ENCODE data around the gene C3orf70. TPM values are rescaled to one million over a fixed set of nuclear protein-coding genes. Genes with fewer than 3 reads are reported as not detected.

C3orf70 gene
- total RNA-seq, 1 donor from 2014 or later = 0.10 TPM

DNA sequence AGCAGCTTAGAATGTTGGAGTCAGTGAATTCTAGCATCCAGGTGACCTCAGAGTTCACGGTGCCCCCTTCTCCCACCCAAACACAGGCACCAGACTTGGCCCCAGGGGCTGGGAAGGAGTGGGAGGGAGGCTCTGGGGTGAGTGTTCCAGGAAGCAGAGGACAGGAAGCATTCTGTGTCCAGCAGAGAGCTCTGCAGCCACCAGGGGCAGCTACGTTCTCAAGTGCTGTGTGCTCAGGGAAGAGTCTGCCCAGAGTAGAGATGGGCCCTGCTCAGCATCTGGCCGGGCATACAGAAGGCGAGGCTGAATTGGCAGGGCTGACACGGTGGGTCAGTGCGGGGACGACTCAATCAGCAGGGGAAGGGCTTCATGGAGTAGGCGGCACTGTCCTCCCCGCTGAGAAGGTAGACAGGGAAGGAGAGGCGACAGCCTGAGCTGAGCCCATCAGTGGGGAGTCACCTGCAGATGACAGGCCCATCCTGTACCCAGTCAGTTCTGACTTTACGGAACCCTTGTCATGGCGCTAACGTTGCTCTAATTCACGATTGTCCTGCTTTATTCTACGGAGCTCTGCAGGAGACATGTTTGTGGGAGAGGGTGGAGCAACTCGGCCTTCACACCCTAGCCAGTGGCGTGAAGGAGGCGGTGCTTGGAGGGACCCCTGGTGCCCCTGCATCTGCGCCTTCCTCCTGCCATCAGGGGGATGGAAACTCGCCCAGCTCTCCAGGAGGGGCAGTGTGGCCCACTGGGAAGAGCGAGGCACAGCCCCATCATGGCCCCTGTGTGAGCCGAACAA, 82.2 kb downstream of the C3orf70 start:
- Mint-ChIP-seq H3K36me3 (ENCODE audit: low read depth) (no peaks in the 10 kb centered on the region), H3K27me3 (ENCODE audit: insufficient read depth) (no peaks in the 10 kb centered on the region), H3K4me1 (ENCODE audit: low read depth) (no peaks in the 10 kb centered on the region), H3K9me3 (no peaks in the 10 kb centered on the region), H3K27ac (no peak overlapping the region), H3K4me3 (no peak overlapping the region)
- no peak for DNase-seq (ENCODE audit: low spot score)
- intact Hi-C loops (cut with micrococcal nuclease) = no loop called here

DNA sequence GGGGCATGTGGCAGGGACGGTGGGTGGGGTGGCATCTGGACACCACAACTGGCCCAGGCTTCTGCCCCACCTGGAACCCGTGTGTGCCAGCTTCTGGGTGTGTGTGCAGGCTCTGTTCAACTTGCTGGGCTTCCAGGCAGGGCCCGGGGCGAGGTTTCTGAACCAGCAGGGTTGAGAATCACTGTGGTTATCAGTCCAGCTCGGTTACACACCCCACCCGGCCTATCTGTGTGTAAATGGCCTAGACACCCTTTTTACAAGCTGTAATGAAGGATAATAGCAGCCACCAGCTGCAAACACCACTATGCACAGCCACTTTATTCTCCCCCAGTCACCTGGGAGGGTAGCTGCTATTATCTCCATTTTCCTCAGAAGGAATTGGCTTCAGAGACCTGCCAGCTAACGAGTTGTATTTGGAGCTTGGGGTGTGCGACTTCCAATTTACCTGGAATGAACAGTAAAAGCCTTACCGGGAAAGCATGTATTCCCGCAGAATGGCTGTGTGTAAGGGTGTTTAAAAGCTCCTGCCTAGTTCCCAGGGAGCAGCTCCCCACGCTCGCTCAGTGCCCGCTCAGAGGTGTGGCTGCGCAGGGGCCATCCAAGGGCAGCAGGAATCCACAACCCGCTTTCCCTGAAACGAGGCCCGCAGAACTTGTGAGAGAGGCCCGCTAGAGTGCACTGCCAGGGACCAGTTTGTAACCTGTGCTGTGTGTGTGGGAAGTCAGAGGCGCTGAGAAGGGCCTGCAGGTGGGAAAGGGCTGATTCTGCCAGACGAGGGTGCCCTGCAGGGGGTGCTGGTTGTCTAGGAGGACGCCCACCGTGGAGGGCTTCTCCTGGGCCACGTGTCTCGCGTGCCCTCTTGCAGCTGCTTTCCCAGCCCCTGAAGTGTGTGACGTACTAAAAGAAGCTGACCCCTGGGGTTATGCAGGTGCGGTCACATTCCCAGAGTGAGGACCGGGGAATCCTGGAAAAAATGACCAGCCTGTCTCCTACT, 83.5 kb downstream of the C3orf70 start:
- Mint-ChIP-seq H3K27ac (no peak overlapping the region), H3K9me3 (no peaks in the 10 kb centered on the region), H3K27me3 (ENCODE audit: insufficient read depth) (no peaks in the 10 kb centered on the region), H3K4me3 (no peak overlapping the region), H3K36me3 (ENCODE audit: low read depth) (no peaks in the 10 kb centered on the region), H3K4me1 (ENCODE audit: low read depth) (no peaks in the 10 kb centered on the region)
- DNase-seq (ENCODE audit: low spot score) = no peak
- intact Hi-C loops (cut with micrococcal nuclease) = no loop called here

DNA sequence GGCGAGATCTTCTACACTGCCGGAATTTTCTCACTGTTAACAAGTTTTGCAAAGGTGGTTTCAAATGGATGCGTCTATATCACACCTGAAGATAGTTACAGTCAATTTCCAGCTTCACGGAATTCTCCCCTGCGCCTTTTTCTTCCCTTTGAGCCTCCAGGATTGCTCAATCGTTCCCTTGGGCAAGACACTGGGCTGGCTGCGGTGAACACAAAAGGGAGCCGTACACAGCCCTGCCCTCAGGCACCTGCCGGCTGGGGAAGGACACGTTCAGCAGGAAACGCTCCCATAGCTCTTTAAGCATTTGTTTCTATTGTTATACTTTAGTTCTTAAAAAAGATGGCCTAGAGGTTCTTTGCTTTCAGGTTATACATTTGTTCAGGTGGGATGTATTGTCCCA, 85.7 kb downstream of the C3orf70 start:
- no peaks in the 10 kb centered on the region for H3K36me3 Mint-ChIP-seq (ENCODE audit: low read depth)

DNA sequence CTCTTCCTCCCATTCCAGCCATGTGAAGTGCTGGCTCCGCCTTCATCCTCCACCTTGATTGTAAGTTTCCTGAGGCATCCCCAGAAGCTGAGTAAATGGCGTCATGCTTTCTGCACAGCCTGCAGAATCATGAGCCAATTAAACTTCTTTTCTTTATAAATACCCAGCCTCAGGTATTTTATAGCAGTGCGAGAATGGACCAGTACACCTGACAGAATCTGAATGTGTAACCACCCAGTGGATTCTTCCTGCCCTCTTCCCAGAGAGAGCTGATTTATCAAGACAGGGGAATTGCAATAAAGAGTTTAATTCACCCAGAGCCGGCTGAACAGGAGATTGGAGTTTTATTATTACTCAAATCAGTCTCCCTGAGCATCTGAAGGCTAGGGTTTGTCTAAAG, 86.6 kb downstream of the C3orf70 start:
- intact Hi-C loops (cut with micrococcal nuclease) = no loop called here
- Mint-ChIP-seq H3K4me1 (ENCODE audit: low read depth) (no peaks in the 10 kb centered on the region), H3K27ac (no peak overlapping the region), H3K27me3 (ENCODE audit: insufficient read depth) (peaks cover 3% of the 10 kb centered on the region), H3K4me3 (no peak overlapping the region), H3K9me3 (no peaks in the 10 kb centered on the region), H3K36me3 (ENCODE audit: low read depth) (no peaks in the 10 kb centered on the region)
- no peak for DNase-seq (ENCODE audit: low spot score)

More for the DNA sequence above, 85.7 kb downstream of the C3orf70 start:
- H3K4me1 Mint-ChIP-seq (ENCODE audit: low read depth) = no peaks in the 10 kb centered on the region
- DNase-seq (ENCODE audit: low spot score) = no peak
- no peak overlapping the region for H3K4me3 Mint-ChIP-seq
- intact Hi-C loops (cut with micrococcal nuclease) = no loop called here
- no peaks in the 10 kb centered on the region for H3K9me3 Mint-ChIP-seq
- H3K27me3 Mint-ChIP-seq (ENCODE audit: insufficient read depth) = peaks cover 3% of the 10 kb centered on the region
- no peak overlapping the region for H3K27ac Mint-ChIP-seq

DNA sequence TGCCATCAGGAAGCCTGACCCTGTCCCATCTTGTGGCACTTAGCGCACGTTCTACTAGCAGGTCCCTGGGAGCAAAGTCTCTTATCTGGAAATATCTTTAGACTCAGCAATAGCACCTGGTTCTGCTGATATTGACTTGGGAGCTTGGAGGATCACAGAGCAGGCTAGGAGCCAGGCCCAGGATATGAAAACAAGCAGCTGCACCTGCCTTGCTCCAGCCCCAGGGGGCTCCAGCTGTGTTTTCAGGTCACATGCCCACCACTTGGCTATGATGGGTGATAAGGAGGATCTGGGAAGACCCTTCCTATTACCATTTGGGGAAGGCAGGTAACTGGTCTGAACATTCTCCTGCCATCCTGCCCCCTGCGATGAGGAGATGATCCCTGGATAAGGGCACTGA, 87.8 kb downstream of the C3orf70 start:
- Mint-ChIP-seq H3K27me3 (ENCODE audit: insufficient read depth) (peaks cover 3% of the 10 kb centered on the region), H3K27ac (no peak overlapping the region), H3K9me3 (no peaks in the 10 kb centered on the region), H3K4me3 (no peak overlapping the region), H3K36me3 (ENCODE audit: low read depth) (no peaks in the 10 kb centered on the region), H3K4me1 (ENCODE audit: low read depth) (no peaks in the 10 kb centered on the region)
- intact Hi-C loops (cut with micrococcal nuclease) = no loop called here
- DNase-seq (ENCODE audit: low spot score) = no peak

DNA sequence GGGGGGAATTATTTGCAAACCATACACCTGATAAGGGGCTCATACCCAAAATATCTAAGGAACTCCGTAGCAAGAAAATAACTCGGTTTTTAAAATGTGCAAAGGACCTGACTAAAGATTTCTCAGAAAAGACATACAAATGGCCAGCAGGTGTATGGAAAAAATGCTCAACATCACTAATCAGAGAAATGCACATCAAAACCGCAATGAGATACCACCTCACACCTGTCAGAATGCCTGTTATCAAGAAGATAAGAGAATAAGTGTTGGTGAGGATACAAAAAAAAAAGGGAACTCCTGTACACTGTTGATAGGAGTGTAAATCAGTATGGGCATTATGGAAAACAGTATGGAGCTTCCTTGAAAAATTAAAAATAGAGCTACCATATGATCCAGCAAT, 89.4 kb downstream of the C3orf70 start:
- H3K27ac Mint-ChIP-seq = no peak overlapping the region
- peaks cover 9% of the 10 kb centered on the region for H3K9me3 Mint-ChIP-seq
- intact Hi-C loops (cut with micrococcal nuclease) = no loop called here
- DNase-seq (ENCODE audit: low spot score) = no peak
- H3K27me3 Mint-ChIP-seq (ENCODE audit: insufficient read depth) = peaks cover 3% of the 10 kb centered on the region
- H3K36me3 Mint-ChIP-seq (ENCODE audit: low read depth) = no peaks in the 10 kb centered on the region
- no peaks in the 10 kb centered on the region for H3K4me1 Mint-ChIP-seq (ENCODE audit: low read depth)
- H3K4me3 Mint-ChIP-seq = no peak overlapping the region

DNA sequence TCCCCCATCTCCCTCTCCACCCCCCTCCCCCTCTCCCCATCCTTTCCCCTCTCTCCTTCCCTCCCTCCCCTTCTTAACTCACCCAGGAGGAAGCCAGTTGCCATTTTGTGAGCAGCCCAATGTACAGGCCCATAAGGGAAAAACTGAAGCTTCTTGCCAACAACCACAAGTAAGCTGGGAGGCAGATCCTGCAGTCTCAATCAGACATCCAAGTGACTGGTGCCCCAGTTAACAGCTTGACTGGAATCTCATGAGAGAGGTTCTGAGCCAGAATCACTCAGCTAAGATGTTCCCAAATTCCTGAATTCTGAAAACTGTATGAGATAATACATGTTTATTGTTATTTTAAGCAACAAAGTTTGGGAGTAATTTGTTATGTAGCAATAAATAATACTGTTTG, 90.7 kb downstream of the C3orf70 start:
- Mint-ChIP-seq H3K4me1 (ENCODE audit: low read depth) (no peaks in the 10 kb centered on the region), H3K27me3 (ENCODE audit: insufficient read depth) (peaks cover 3% of the 10 kb centered on the region), H3K4me3 (no peak overlapping the region), H3K27ac (no peak overlapping the region), H3K9me3 (peaks cover 14% of the 10 kb centered on the region), H3K36me3 (ENCODE audit: low read depth) (no peaks in the 10 kb centered on the region)
- intact Hi-C loops (cut with micrococcal nuclease) = no loop called here
- DNase-seq (ENCODE audit: low spot score) = no peak

DNA sequence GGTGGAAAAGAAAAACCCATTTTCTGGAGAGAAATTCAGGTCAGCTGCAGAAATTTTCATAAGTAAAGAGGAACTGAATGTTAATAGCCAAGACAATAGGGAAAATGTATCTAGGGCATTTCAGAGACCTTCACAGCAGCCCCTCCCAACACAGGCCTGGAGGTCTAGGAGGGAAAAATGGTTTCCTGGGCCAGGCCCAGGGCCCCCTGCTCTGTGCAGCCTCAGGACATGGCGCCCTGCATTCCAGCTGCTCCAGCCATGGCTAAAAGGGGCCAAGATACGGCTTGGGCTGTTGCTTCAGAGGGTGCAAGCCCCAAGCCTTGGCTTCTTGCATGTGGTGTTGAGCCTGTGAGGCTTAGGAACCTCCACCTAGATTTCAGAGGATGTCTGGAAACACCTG, 92.2 kb downstream of the C3orf70 start:
- Mint-ChIP-seq H3K4me3 (no peak overlapping the region), H3K36me3 (ENCODE audit: low read depth) (peaks cover 5% of the 10 kb centered on the region), H3K27me3 (ENCODE audit: insufficient read depth) (peaks cover 3% of the 10 kb centered on the region), H3K4me1 (ENCODE audit: low read depth) (no peaks in the 10 kb centered on the region), H3K9me3 (peaks cover 17% of the 10 kb centered on the region), H3K27ac (no peak overlapping the region)
- intact Hi-C loops (cut with micrococcal nuclease) = no loop called here
- no peak for DNase-seq (ENCODE audit: low spot score)

DNA sequence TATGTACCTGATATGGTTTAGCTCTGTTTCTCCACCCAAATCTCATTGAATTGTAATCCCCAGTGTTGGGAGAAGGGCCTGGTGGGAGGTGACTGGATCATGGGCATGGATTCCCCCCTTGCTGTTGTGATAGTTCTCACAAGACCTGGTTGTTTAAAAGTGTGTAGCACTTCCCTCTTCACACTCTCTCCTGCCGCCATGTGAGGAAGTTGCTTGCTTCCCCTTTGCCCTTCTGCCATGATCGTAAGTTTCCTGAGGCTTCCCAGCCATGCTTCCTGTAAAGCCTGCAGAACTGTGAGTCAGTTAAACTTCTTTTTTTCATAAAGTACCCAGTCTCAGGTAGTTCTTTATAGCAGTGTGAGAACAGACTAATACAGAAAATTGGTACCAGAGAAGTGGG, 93.1 kb downstream of the C3orf70 start:
- peaks cover 3% of the 10 kb centered on the region for H3K27me3 Mint-ChIP-seq (ENCODE audit: insufficient read depth)
- no peaks in the 10 kb centered on the region for H3K4me1 Mint-ChIP-seq (ENCODE audit: low read depth)
- peaks cover 18% of the 10 kb centered on the region for H3K9me3 Mint-ChIP-seq
- intact Hi-C loops (cut with micrococcal nuclease) = no loop called here
- H3K4me3 Mint-ChIP-seq = no peak overlapping the region
- peaks cover 11% of the 10 kb centered on the region for H3K36me3 Mint-ChIP-seq (ENCODE audit: low read depth)
- DNase-seq (ENCODE audit: low spot score) = no peak
- no peak overlapping the region for H3K27ac Mint-ChIP-seq

DNA sequence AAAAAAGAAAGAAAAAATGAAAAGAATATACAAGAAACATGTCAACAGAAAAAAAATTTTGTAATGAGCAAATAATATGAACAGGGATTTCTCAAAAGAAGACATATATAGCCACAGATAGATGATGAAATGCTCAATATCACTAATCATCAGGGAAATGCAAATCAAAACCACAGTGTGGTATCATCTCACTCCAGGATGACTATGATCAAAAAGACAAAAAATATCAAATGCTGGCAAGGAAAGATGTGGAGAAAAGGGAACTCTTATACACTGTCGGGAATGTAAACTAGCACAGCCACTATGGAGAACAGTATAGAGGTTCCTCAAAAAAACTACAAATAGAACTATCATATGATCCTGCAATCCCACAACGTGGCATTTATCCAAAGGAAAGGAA, 94.1 kb downstream of the C3orf70 start:
- Mint-ChIP-seq H3K4me3 (no peak overlapping the region), H3K27ac (no peak overlapping the region), H3K9me3 (peaks cover 18% of the 10 kb centered on the region), H3K36me3 (ENCODE audit: low read depth) (peaks cover 18% of the 10 kb centered on the region), H3K4me1 (ENCODE audit: low read depth) (no peaks in the 10 kb centered on the region), H3K27me3 (ENCODE audit: insufficient read depth) (peaks cover 3% of the 10 kb centered on the region)
- DNase-seq (ENCODE audit: low spot score) = no peak
- intact Hi-C loops (cut with micrococcal nuclease) = no loop called here

DNA sequence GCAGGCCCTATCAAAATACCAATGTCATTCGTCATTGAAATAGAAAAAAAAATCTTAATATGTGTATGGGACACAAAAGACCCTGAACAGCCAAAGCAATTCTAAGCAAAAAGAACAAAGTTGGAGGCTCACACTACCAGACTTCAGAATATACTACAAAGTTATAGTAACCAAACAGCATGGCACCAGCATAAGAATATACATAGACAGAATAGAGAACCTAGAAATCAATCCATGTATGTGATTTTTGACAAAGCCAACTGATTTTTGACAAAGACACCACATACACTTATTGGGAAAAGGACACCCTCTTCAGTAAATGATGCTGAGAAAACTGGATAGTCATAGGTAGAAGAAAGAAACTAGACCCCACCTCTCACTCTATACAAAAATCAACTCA, 95.0 kb downstream of the C3orf70 start:
- intact Hi-C loops (cut with micrococcal nuclease) = no loop called here
- Mint-ChIP-seq H3K9me3 (peaks cover 18% of the 10 kb centered on the region), H3K4me1 (ENCODE audit: low read depth) (no peaks in the 10 kb centered on the region), H3K4me3 (no peak overlapping the region), H3K27ac (no peak overlapping the region), H3K36me3 (ENCODE audit: low read depth) (peaks cover 24% of the 10 kb centered on the region), H3K27me3 (ENCODE audit: insufficient read depth) (peaks cover 3% of the 10 kb centered on the region)
- DNase-seq (ENCODE audit: low spot score) = no peak

DNA sequence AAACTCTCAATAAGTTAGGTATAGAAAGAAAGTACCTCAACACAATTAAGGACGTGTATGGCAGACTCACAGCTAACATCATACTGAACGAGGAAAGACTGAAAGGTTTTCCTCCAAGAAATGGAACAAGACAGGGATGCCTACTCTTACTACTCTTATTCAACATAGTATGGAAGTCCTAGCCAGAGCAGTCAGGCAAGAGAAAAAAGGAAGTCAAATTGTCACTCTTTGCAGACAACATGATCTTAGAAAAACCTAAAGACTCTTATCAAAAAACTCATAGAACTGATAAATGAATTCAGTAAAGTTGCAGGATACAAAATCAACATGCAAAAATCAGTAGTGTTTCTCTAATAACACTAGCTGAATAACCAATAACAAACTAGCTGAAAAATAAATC, 96.0 kb downstream of the C3orf70 start:
- H3K27me3 Mint-ChIP-seq (ENCODE audit: insufficient read depth) = no peaks in the 10 kb centered on the region
- H3K4me1 Mint-ChIP-seq (ENCODE audit: low read depth) = no peaks in the 10 kb centered on the region
- intact Hi-C loops (cut with micrococcal nuclease) = no loop called here
- peaks cover 18% of the 10 kb centered on the region for H3K9me3 Mint-ChIP-seq
- H3K27ac Mint-ChIP-seq = no peak overlapping the region
- no peak overlapping the region for H3K4me3 Mint-ChIP-seq
- H3K36me3 Mint-ChIP-seq (ENCODE audit: low read depth) = peaks cover 33% of the 10 kb centered on the region
- DNase-seq (ENCODE audit: low spot score) = no peak

DNA sequence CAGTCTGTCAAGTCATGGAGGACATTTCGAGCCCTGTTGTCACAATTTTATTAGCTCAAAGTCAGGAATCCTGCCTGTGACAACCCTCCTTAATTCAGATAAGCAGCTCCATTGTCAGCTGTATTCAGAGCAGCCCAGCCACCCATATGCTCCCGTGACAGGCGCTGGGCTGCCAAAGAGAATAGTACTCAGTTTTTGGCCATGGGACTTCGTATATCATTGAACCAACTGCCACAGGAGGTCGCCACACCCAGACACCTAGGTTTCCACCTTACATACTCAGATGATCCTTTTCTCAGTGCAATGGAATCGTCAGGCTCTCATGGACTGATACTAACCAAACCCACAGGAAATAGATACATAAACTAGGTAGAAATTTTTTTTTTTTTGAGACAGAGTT, 100.2 kb downstream of the C3orf70 start:
- Mint-ChIP-seq H3K27ac (no peak overlapping the region), H3K9me3 (peaks cover 4% of the 10 kb centered on the region), H3K4me1 (ENCODE audit: low read depth) (no peaks in the 10 kb centered on the region), H3K27me3 (ENCODE audit: insufficient read depth) (peaks cover 1% of the 10 kb centered on the region), H3K36me3 (ENCODE audit: low read depth) (peaks cover 54% of the 10 kb centered on the region), H3K4me3 (no peak overlapping the region)
- intact Hi-C loops (cut with micrococcal nuclease) = no loop called here
- no peak for DNase-seq (ENCODE audit: low spot score)
